ENCODE results near the gene AOC3. TPM values are rescaled to one million over a fixed set of nuclear protein-coding genes. Genes with fewer than 3 reads are reported as not detected.

The AOC3 gene
- polyA plus RNA-seq, 1 donor from 2014 or later, result 0.35 TPM

- Histone ChIP-seq H3K27me3 (ENCODE audit: insufficient read depth, low read depth, low read length) (no peaks in the 10 kb centered on the region), H3F3A (ENCODE audit: insufficient read depth, low read length, poor library complexity, severe bottlenecking) (no peaks in the 10 kb centered on the region), H3K79me2 (replicated peaks; ENCODE audit: insufficient read depth, low read length) (no peaks in the 10 kb centered on the region), H4K20me1 (ENCODE audit: insufficient read depth) (no peaks in the 10 kb centered on the region), H3K4me2 (ENCODE audit: low read length) (no peak overlapping the region), H3K36me3 (ENCODE audit: insufficient read depth, low read length) (no peaks in the 10 kb centered on the region), H3K9me2 (ENCODE audit: insufficient read depth, low read length) (no peaks in the 10 kb centered on the region), H3K4me3 (ENCODE audit: low read length) (no peak overlapping the region), H2AFZ (ENCODE audit: low read depth, low read length) (no peak overlapping the region), H3K27ac (ENCODE audit: low read length) (no peak overlapping the region), H3K9ac (ENCODE audit: low read length) (no peak overlapping the region), H3K9me3 (ENCODE audit: low read length) (no peaks in the 10 kb centered on the region)
- TF ChIP-seq POLR2AphosphoS5 (IDR thresholded peaks at IDR 0.05), result no peak
- no peak for TF ChIP-seq EP300 (conservative IDR thresholded peaks at IDR 0.05; ENCODE audit: poor library complexity, severe bottlenecking)
- no peak for TF ChIP-seq SMC3 (conservative IDR thresholded peaks at IDR 0.05; ENCODE audit: poor library complexity)
- TF ChIP-seq TAF1 (IDR thresholded peaks at IDR 0.05; ENCODE audit: low read depth), result no peak
- no peak for TF ChIP-seq REST (IDR thresholded peaks at IDR 0.05; ENCODE audit: borderline replicate concordance)
- TF ChIP-seq CTCF (IDR thresholded peaks at IDR 0.05; ENCODE audit: poor library complexity, severe bottlenecking), result no peak
- no peak for TF ChIP-seq MXI1 (conservative IDR thresholded peaks at IDR 0.05; ENCODE audit: poor library complexity, severe bottlenecking)
- no peak for TF ChIP-seq EZH2 (IDR thresholded peaks at IDR 0.05; ENCODE audit: borderline replicate concordance, insufficient read depth, low read length, poor library complexity, severe bottlenecking)
- no peak for TF ChIP-seq RAD21 (conservative IDR thresholded peaks at IDR 0.05)
Measured at GRCh38 chr17:42846594-42847280, 4.3 kb upstream of the AOC3 start.

GRCh38 chr17:42848093-42848492 lies 2.9 kb upstream of the AOC3 start:
- no peaks in the 10 kb centered on the region for H3K36me3 ChIP-seq (ENCODE audit: insufficient read depth, low read length)
- no peak overlapping the region for H3K4me2 ChIP-seq (ENCODE audit: low read length)
- no peak overlapping the region for H3K27ac ChIP-seq (ENCODE audit: low read length)
- no peak for TF ChIP-seq REST (IDR thresholded peaks at IDR 0.05; ENCODE audit: borderline replicate concordance)
- TF ChIP-seq CTCF (IDR thresholded peaks at IDR 0.05; ENCODE audit: poor library complexity, severe bottlenecking), result no peak
- TF ChIP-seq TAF1 (IDR thresholded peaks at IDR 0.05; ENCODE audit: low read depth), result no peak
- no peak for TF ChIP-seq EZH2 (IDR thresholded peaks at IDR 0.05; ENCODE audit: borderline replicate concordance, insufficient read depth, low read length, poor library complexity, severe bottlenecking)
- no peak for TF ChIP-seq EP300 (conservative IDR thresholded peaks at IDR 0.05; ENCODE audit: poor library complexity, severe bottlenecking)
- no peak for TF ChIP-seq RAD21 (conservative IDR thresholded peaks at IDR 0.05)
- no peak for TF ChIP-seq MXI1 (conservative IDR thresholded peaks at IDR 0.05; ENCODE audit: poor library complexity, severe bottlenecking)
- H3K9ac ChIP-seq (ENCODE audit: low read length), result no peak overlapping the region
- H3K9me3 ChIP-seq (ENCODE audit: low read length), result no peaks in the 10 kb centered on the region
- no peaks in the 10 kb centered on the region for H3K27me3 ChIP-seq (ENCODE audit: insufficient read depth, low read depth, low read length)
- no peaks in the 10 kb centered on the region for H3K79me2 ChIP-seq (replicated peaks; ENCODE audit: insufficient read depth, low read length)
- H2AFZ ChIP-seq (ENCODE audit: low read depth, low read length), result no peak overlapping the region
- H3K9me2 ChIP-seq (ENCODE audit: insufficient read depth, low read length), result no peaks in the 10 kb centered on the region
- H3K4me3 ChIP-seq (ENCODE audit: low read length), result no peak overlapping the region
- no peaks in the 10 kb centered on the region for H4K20me1 ChIP-seq (ENCODE audit: insufficient read depth)
- no peaks in the 10 kb centered on the region for H3F3A ChIP-seq (ENCODE audit: insufficient read depth, low read length, poor library complexity, severe bottlenecking)
